HS-27A (cell line): ENCODE data around the gene UBA1.

Experiments used
- DNase-seq: peaks from one replicate; pipeline ENCODE4 v3.0.0-alpha.2; 2012; ENCODE audit warnings: low read depth, missing footprints

The UBA1 gene

GRCh38 chrX:47169726-47170515 lies 23.7 kb upstream of the UBA1 start:
- DNase-seq: no peak

DNA sequence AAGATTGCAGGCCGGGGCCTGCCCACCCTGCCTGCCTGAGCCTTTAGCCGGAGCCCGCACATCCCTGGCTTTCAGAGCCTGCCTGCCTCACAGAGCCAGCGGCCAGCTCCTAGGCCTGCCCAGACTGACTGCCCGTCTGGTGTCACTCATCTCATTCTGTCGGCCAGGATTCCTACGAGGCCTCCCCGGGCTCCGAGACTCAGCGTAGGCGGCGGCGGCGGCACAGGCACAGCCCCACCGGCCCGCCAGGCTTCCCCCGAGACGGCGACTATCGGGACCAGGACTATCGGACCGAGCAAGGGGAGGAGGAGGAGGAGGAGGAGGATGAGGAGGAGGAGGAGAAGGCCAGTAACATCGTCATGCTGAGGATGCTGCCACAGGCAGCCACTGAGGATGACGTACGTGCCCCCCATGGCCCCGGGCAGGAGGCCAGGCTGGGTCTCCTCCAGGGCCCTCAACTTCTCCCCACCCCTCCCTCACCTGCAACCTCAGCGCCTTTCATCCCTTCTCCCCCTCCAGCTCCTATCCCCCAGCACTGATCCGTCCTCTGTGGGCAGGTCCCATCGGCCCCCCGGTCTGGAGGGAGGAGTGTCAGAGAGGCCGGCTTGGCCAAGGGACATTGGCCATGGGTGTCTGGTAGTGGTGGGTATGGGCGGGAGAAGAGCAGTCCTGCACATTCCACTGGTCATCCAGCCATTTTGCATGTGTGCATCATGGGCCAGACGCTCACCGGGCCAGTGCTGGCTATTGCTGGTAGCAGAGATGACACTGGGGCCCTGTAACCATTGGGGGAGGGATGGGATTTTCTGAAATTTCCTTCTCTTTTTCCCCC lies 22.6 kb upstream of the UBA1 start:
- DNase-seq: no peak

GRCh38 chrX:47171996-47172395 lies 21.6 kb upstream of the UBA1 start:
- DNase-seq: no peak

DNA sequence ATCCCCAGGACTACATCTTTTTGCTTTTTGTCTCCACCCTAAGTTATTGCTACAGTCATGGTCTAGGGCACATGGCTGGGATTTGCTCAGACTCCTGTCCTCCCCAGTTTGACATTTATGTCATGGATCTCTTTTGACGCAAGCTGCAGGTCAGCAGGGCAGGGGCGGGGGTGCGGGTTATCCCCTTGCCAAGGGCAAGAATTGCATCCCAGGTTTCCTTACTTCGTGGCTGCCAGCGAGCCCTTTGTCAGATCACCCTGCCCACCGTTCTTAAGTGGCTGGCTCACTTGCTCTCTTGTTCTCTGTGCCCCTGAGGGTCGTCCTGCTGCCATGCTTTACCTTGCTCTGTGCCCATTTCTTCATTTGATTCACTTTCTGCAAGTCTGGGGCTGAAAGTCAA lies 21.1 kb upstream of the UBA1 start:
- DNase-seq: no peak

DNA sequence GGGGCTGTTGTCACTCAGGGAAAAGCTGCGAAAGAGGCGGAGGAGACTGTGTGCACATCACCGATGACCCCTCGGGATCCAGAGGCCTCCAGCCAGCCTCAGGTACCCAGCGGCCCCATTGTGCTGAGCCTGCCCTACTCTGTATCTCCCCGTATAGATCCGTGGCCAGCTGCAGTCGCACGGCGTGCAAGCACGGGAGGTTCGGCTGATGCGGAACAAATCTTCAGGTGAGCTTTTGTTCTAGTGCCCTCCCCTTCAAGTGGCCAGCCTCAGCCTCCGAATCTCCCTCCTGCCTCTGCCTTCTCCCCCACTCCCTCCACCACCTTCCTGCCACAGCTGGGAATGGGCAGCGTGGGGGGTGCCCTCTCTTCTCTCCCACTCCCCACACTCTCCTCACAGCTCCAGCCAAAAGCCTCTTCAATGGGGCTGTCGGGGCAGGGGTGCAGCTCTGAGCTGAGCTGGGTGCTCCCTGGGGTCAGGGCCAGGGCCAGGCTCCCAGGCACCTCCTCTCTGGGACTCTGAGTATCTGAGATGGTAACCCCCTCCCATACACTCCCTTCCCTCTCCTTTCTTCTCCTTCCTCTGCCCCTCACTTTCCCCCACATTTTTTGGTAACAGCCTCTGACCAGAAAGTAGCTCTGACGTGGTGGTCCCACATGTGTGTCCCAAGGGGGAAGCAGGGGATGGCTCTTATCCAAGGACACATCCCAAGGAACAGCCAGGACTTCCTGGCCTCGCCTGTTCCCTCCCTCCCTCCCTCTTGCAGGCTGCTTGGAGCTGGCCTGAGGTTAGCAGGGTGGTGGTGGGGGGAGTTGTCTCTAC lies 20.4 kb upstream of the UBA1 start:
- no peak for DNase-seq

DNA sequence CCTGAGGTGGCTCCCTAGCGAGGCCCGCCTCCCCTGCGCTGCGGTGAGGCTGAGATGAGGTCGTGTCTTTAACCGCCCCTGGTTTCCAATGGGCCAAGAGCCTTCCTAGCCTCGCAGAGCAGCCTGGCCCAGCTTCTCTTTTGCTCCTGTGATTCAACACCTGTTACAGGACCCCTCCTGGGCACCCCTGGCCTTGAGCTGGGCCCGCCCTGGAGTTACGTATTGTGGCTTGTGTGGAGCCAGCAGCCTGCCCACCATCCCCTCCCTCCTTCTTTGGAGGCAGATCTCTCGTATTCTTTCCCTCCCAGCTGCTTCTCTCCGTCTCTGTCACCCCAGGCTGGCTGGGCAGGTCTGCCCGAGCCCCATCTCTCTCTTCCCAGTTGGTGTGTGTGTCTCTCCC lies 19.3 kb upstream of the UBA1 start:
- no peak for DNase-seq

DNA sequence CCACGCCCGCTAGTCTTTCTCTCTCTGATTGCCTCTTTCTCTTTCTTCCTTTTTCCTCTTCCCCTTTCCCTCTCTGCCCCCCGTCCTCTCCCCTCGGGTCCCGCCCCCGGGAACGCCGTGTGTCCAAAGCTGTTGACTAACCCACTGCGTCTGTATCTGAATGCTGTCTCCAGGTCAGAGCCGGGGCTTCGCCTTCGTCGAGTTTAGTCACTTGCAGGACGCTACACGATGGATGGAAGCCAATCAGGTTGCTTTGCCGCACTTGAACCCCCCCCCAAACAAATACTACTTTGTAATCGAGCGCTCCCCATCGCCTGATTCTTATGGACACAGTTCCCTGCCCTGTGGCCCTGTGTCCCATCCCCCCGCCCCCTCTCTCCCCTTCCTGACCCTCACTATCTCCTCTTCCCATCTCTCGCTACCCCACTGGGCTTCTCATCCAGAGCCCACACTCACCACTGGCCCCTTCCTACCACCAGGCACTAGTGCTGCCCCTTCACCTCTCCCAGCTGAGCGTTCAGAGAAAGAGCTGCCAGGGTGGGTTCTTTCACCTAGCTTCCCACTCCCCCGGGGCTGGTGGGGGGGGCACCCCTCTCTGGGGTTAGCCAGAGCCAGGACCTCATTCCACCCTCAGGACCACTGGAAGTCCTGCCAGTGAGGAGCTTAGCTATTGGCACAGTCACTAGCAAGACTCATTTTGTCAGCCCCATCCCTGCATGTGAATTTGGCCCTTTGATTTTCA lies 18.6 kb upstream of the UBA1 start:
- no peak for DNase-seq

DNA sequence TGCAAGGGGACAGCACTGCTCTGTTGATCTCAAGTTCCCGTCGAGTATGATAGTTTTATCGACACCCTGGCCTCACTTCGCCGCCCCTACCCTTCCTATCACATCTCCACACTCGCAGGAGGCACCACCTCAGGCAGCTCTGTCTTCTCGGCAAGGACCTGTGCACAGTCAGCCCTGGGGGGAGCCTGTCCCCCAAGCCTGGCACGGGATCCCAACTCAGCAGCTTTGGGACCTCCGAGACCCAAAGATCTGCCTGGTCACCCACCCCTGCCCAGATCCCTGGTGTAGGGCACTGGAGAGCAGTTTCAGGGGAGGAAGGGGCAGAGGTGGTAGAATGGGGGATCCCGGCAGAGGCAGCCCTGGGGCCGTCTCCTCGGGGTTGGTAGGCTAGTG lies 18.0 kb upstream of the UBA1 start:
- no peak for DNase-seq

DNA sequence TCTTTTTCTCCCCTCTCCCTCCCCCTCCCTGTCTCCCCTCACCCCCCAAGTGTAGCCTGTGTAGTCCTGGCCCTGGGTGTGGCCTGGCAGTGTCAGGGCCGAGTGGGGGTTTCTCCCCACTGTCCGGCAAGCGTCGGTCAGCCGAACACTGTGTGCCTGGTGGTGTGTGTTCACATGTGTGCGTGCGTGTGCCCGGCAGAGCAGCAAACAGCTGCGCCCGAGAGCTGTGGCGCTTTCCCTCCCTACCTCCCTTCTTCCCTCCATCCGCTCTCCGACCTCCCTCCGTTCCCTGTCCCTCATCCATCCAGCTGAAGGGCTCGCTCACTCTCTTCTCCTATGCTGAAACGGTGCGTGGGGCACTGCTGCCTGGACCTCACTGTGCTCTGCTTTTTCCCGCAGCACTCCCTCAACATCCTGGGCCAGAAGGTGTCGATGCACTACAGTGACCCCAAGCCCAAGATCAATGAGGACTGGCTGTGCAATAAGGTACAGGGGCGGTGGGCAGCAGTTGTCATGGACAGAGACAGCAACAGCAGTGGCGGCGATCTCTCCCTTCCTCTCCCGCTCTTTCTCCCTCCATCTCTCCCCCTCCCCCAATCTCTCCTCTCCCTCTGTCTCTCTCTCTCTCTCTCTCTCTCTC lies 17.4 kb upstream of the UBA1 start:
- no peak for DNase-seq

DNA sequence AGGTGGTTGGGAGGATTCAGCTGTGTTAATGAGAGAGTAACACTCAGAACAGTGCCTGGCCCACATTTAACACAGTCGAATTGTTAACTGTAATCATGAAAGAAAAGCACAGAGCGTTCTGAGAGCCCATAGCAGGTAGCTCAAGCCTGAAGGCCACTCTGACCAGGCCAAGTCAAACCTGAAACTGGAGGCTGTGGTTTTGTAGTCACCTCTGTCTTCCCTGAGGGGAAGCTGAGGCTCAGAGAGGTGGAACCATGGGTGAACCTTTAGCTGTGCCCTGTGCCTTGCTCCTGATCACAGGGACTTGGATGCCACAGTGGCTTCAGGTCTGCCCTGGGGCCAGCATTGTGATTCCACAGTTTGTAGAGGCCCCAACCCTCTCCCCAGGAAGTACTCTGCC lies 16.6 kb upstream of the UBA1 start:
- DNase-seq: no peak

GRCh38 chrX:47178337-47178736 lies 15.3 kb upstream of the UBA1 start:
- no peak for DNase-seq

DNA sequence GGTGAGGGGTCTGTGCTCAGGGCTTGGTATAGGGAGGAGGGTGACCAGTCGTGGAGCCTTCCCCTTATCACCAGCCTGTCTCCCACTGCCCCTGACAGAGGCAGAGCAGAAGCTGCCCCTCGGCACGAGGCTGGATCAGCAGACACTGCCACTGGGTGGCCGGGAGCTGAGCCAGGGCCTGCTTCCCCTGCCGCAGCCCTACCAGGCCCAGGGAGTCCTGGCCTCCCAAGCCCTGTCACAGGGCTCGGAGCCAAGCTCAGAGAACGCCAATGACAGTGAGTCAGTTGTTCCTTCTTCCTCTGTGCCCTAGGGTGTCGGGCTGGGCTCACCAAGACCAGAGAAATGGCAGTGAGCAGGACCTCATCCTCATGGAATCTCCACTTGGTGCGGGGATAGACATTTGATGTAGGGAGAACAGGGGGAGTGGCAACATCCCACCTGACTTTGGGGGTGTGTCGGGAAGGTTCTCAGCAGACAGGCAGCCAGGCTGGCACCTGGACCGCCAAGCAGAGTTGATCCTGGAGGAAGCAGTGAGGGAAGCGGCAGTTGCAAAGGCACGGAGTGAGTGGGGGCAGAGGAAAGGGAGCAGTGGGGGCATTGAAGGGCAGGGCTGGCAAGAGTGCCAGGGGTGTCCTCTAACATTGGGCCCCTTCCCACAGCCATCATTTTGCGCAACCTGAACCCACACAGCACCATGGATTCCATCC lies 14.3 kb upstream of the UBA1 start:
- DNase-seq: no peak

GRCh38 chrX:47179928-47180255 lies 13.7 kb upstream of the UBA1 start:
- DNase-seq: no peak

DNA sequence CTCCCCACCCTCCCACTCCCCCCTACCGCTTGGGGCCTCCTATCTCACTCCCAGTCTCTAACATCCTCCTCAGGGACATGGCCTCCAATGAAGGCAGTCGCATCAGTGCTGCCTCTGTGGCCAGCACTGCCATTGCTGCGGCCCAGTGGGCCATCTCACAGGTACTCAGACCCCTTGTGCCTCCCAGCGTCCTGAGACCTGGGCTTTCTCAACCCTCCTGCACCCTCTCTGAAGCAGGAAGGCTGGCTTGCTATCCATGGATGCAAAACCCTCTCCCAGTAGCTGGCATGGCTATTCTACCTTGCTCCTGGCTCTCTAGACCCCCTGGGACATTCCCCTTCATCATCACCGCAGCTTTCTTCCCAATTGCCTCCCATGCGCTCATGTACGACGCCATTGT lies 13.3 kb upstream of the UBA1 start:
- no peak for DNase-seq

DNA sequence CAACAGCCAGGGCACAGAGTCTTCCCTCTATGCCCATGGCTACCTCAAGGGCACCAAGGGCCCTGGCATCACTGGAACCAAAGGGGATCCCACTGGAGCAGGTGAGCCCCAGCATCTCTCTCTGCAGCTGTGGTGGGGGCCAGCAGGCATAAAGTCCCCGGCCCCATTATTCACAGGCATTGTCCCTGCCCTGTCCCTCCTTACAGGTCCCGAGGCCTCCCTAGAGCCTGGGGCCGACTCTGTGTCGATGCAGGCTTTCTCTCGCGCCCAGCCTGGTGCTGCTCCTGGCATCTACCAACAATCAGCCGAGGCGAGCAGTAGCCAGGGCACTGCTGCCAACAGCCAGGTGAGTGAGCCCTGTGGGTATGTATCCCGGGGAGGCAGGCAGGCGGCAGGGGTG lies 12.3 kb upstream of the UBA1 start:
- DNase-seq: no peak

- no peak for DNase-seq
Measured at GRCh38 chrX:47182106-47182700, 11.4 kb upstream of the UBA1 start.

DNA sequence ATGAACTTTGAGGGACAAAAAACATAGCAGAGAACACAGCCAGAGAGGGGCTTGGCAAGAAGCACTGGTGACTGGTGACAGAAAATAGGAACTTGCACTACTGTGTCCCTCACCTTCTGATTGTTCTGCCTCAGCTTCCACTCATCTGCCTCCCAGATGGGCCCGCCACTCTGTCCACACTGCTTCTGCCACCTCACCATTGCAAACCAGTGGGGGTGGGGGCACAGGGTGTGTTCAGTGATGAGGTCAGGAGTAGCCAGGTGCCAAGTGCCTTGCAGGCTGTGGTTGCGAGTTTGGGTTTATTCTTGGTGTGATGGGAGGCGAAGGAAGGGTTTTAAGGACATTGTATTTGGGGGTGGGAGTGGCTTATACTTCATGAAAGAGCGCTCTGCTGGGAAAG lies 9.1 kb upstream of the UBA1 start:
- DNase-seq: no peak

DNA sequence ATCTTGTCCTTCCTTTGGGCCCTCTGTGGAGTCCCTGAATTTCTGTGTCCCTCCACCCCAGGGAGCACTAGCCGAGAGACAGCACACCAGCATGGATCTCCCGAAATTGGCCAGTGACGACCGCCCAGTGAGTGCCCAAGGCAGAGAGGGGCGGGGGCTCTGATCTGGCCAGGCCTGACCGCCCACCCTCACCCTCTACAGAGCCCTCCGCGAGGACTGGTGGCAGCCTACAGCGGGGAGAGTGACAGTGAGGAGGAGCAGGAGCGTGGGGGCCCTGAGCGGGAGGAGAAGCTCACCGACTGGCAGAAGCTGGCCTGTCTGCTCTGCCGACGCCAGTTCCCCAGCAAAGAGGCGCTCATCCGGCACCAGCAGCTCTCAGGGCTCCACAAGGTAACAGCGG lies 8.4 kb upstream of the UBA1 start:
- DNase-seq: no peak

GRCh38 chrX:47186096-47186740 lies 7.4 kb upstream of the UBA1 start:
- no peak for DNase-seq

DNA sequence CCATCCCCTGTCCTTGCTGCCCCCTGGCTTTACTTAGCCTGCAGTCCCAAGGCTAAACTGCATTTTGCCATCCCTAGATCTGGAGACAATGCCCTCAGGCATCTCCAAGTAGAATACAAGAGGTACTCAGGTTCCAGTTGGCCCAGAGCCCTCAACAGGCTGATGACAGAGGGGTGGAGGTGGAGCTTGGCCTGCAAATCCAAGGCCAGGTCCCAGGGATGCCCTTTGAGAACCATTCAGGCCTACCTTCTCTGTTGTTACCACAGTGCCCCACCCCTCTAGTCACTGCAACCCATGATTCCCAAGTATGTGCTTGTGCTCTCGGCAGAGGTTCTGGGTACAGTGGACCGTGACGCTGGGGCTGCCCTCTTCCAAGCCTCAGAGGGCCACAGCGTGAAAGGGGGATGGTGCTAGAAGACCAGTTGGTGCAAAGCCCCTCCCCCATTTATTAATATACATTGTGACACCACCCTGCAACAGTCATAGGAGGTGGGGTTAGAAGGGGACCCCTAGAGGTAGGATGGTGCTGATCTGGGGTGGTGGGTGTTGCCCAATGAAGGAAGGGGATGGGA lies 6.4 kb upstream of the UBA1 start:
- DNase-seq: no peak
